ENCODE measurements around the gene DEAF1.
"Not testable (repeated sequence)": the region's sequence is repeated elsewhere in the genome, so short reads cannot be mapped to it uniquely, and the experiment has no call there.

DEAF1 gene

GRCh38 chr11:694563-695287 lies at the start of gene DEAF1:
Gene DEAF1, minus strand, starts transcription at chr11:695222. Its CDS starts 175 bp downstream, at chr11:695047.
- peak; percentile 81 to 83 for ATAC-seq

GRCh38 chr11:742571-743201 lies 47.7 kb upstream of the DEAF1 start:
- ATAC-seq: no peak

- ATAC-seq: no peak
These were observed 47.1 kb upstream of the DEAF1 start for GRCh38 chr11:742156-742546.

GRCh38 chr11:737899-738298 lies 42.9 kb upstream of the DEAF1 start:
- peak in 1 of 2 donors; percentile 20 for ATAC-seq

GRCh38 chr11:737366-737765 lies 42.3 kb upstream of the DEAF1 start:
- peak in 1 of 2 donors; percentile 36 for ATAC-seq

GRCh38 chr11:734541-734940 lies 39.5 kb upstream of the DEAF1 start:
- ATAC-seq: not testable (repeated sequence)

GRCh38 chr11:733072-733471 lies 38.0 kb upstream of the DEAF1 start:
- ATAC-seq: no peak

- no peak for ATAC-seq
These were observed 34.6 kb upstream of the DEAF1 start for GRCh38 chr11:729492-730074.

GRCh38 chr11:728901-729491 lies 34.0 kb upstream of the DEAF1 start:
- no peak for ATAC-seq

GRCh38 chr11:727859-728748 lies 33.1 kb upstream of the DEAF1 start:
- peak; percentile 80 to 81 for ATAC-seq

- ATAC-seq: no peak
These were observed 32.3 kb upstream of the DEAF1 start for GRCh38 chr11:727281-727701.

- ATAC-seq: peak; percentile 36 to 37
These were observed 31.5 kb upstream of the DEAF1 start for GRCh38 chr11:726278-727220.

GRCh38 chr11:725624-726202 lies 30.7 kb upstream of the DEAF1 start:
- no peak for ATAC-seq

- no peak for ATAC-seq
These were observed 29.9 kb upstream of the DEAF1 start for GRCh38 chr11:724778-725386.

- ATAC-seq: no peak
These were observed 29.2 kb upstream of the DEAF1 start for GRCh38 chr11:724049-724777.

- peak; percentile 31 to 36 for ATAC-seq
These were observed 28.3 kb upstream of the DEAF1 start for GRCh38 chr11:723120-723883.

- no peak for ATAC-seq
These were observed 27.4 kb upstream of the DEAF1 start for GRCh38 chr11:722346-722811.

- ATAC-seq: peak; percentile 28 to 54
These were observed 26.8 kb upstream of the DEAF1 start for GRCh38 chr11:721741-722345.

All from activated CD4-positive, CD25-positive, alpha-beta regulatory T cell treated with anti-CD3 and anti-CD28 coated beads, Interleukin-2, amount 50 U/mL, for 24 hours (primary cell).